GM21381 (cell line): ENCODE data around the gene L3HYPDH.

Source experiments
- ATAC-seq: cut with Tn5 transposase; IDR thresholded peaks from one replicate; pipeline ENCODE4 v1.9.1; 2021; ENCODE audit warnings: mild to moderate bottlenecking, moderate library complexity; ENCODE audit not compliant: unreplicated experiment

Gene L3HYPDH

GRCh38 chr14:59483819-59484638 is at the start of gene L3HYPDH, which contains the start of gene JKAMP:
Gene L3HYPDH, minus strand, starts transcription at chr14:59484408. Its CDS starts 92 bp downstream, at chr14:59484316.
Gene JKAMP, plus strand, starts transcription at chr14:59484517. Its CDS starts 73 bp downstream, at chr14:59484590.
- ATAC-seq = peak; percentile 84

- ATAC-seq = no peak
Measured at GRCh38 chr14:59532419-59532818, 48.2 kb upstream of the L3HYPDH start.

GRCh38 chr14:59530349-59530748 is 46.1 kb upstream of the L3HYPDH start:
- no peak for ATAC-seq

- ATAC-seq = no peak
Measured at GRCh38 chr14:59529189-59529588, 45.0 kb upstream of the L3HYPDH start.

- no peak for ATAC-seq
Measured at GRCh38 chr14:59520224-59520623, 36.0 kb upstream of the L3HYPDH start.

- ATAC-seq = no peak
Measured at GRCh38 chr14:59511916-59512575, 27.8 kb upstream of the L3HYPDH start.

GRCh38 chr14:59510966-59511365 is 26.8 kb upstream of the L3HYPDH start:
- ATAC-seq = no peak

GRCh38 chr14:59510001-59510400 is 25.8 kb upstream of the L3HYPDH start:
- ATAC-seq = no peak

- ATAC-seq = no peak
Measured at GRCh38 chr14:59509101-59509500, 24.9 kb upstream of the L3HYPDH start.

GRCh38 chr14:59507752-59508103 is 23.5 kb upstream of the L3HYPDH start:
- ATAC-seq = no peak

- ATAC-seq = peak; percentile 83
Measured at GRCh38 chr14:59507063-59507751, 23.0 kb upstream of the L3HYPDH start.

- no peak for ATAC-seq
Measured at GRCh38 chr14:59503256-59503655, 19.0 kb upstream of the L3HYPDH start.

GRCh38 chr14:59500732-59501131 is 16.5 kb upstream of the L3HYPDH start:
- no peak for ATAC-seq

- no peak for ATAC-seq
Measured at GRCh38 chr14:59492384-59492783, 8.2 kb upstream of the L3HYPDH start.

GRCh38 chr14:59490756-59491155 is 6.5 kb upstream of the L3HYPDH start:
- no peak for ATAC-seq

- ATAC-seq = peak; percentile 39
Measured at GRCh38 chr14:59484639-59485175, 499 bp upstream of the L3HYPDH start.

- ATAC-seq = no peak
Measured at GRCh38 chr14:59483363-59483762, 845 bp downstream of the L3HYPDH start.

- no peak for ATAC-seq
Measured at GRCh38 chr14:59482541-59483331, 1.5 kb downstream of the L3HYPDH start.

GRCh38 chr14:59481871-59482540 is 2.2 kb downstream of the L3HYPDH start:
- ATAC-seq = no peak

- no peak for ATAC-seq
Measured at GRCh38 chr14:59481407-59481806, 2.8 kb downstream of the L3HYPDH start.
